IPS-18c (cell line): Measurements from ENCODE around the gene PEPD.
"Not testable (repeated sequence)": the region's sequence is repeated elsewhere in the genome, so short reads cannot be mapped to it uniquely, and the experiment has no call there.

Experiments
- H3K4me3 ChIP-seq: 2 replicates; pipeline ENCODE4 v1.7.0; 2013; ENCODE audit warnings: low read depth, mild to moderate bottlenecking, low read length, moderate library complexity; ENCODE audit not compliant: insufficient read depth
- H3K9me3 ChIP-seq: one replicate; pipeline ENCODE4 v1.6.1; 2013; ENCODE audit warnings: mild to moderate bottlenecking, low read length, moderate library complexity; ENCODE audit not compliant: control insufficient read depth, insufficient read depth

PEPD gene

GRCh38 chr19:33521480-33522370 lies at the start of gene PEPD:
TSS of gene PEPD (minus strand) at chr19:33521791. CDS start at chr19:33521760, 31 bp downstream.
- Histone ChIP-seq H3K9me3 (no peaks in the 10 kb centered on the region), H3K4me3 (peak within 1 kb of the TSS; percentile 89)

GRCh38 chr19:33569821-33570220 lies 48.2 kb upstream of the PEPD start:
- Histone ChIP-seq H3K4me3 (no peak overlapping the region), H3K9me3 (no peaks in the 10 kb centered on the region)

- Histone ChIP-seq H3K4me3 (no peak overlapping the region), H3K9me3 (no peaks in the 10 kb centered on the region)
Observed at GRCh38 chr19:33568706-33569105, 47.1 kb upstream of the PEPD start.

GRCh38 chr19:33564836-33565338 lies 43.3 kb upstream of the PEPD start:
- Histone ChIP-seq H3K9me3 (no peaks in the 10 kb centered on the region), H3K4me3 (no peak overlapping the region)

- Histone ChIP-seq H3K4me3 (no peak overlapping the region), H3K9me3 (no peaks in the 10 kb centered on the region)
Observed at GRCh38 chr19:33562636-33563035, 41.0 kb upstream of the PEPD start.

GRCh38 chr19:33561666-33562065 lies 40.1 kb upstream of the PEPD start:
- H3K9me3 ChIP-seq, H3K4me3 ChIP-seq: not testable (repeated sequence)

GRCh38 chr19:33561261-33561660 lies 39.7 kb upstream of the PEPD start:
- no peak overlapping the region for H3K4me3 ChIP-seq
- H3K9me3 ChIP-seq = no peaks in the 10 kb centered on the region

- Histone ChIP-seq H3K9me3 (no peaks in the 10 kb centered on the region), H3K4me3 (no peak overlapping the region)
Observed at GRCh38 chr19:33559996-33560395, 38.4 kb upstream of the PEPD start.

GRCh38 chr19:33558856-33559255 lies 37.3 kb upstream of the PEPD start:
- Histone ChIP-seq H3K9me3 (no peaks in the 10 kb centered on the region), H3K4me3 (no peak overlapping the region)

GRCh38 chr19:33558151-33558550 lies 36.6 kb upstream of the PEPD start:
- no peaks in the 10 kb centered on the region for H3K9me3 ChIP-seq
- H3K4me3 ChIP-seq = no peak overlapping the region

GRCh38 chr19:33557720-33558119 lies 36.1 kb upstream of the PEPD start:
- Histone ChIP-seq H3K4me3 (no peak overlapping the region), H3K9me3 (no peaks in the 10 kb centered on the region)

- Histone ChIP-seq H3K4me3 (no peak overlapping the region), H3K9me3 (no peaks in the 10 kb centered on the region)
Observed at GRCh38 chr19:33557196-33557595, 35.6 kb upstream of the PEPD start.

- H3K9me3 ChIP-seq = no peaks in the 10 kb centered on the region
- H3K4me3 ChIP-seq = no peak overlapping the region
Observed at GRCh38 chr19:33556261-33556660, 34.7 kb upstream of the PEPD start.

GRCh38 chr19:33555726-33556125 lies 34.1 kb upstream of the PEPD start:
- not testable (repeated sequence) for H3K4me3 ChIP-seq, H3K9me3 ChIP-seq

GRCh38 chr19:33554821-33555220 lies 33.2 kb upstream of the PEPD start:
- Histone ChIP-seq H3K4me3 (no peak overlapping the region), H3K9me3 (no peaks in the 10 kb centered on the region)

GRCh38 chr19:33554391-33554790 lies 32.8 kb upstream of the PEPD start:
- H3K4me3 ChIP-seq = no peak overlapping the region
- H3K9me3 ChIP-seq = no peaks in the 10 kb centered on the region

- Histone ChIP-seq H3K4me3 (no peak overlapping the region), H3K9me3 (no peaks in the 10 kb centered on the region)
Observed at GRCh38 chr19:33553530-33554310, 32.1 kb upstream of the PEPD start.

- H3K4me3 ChIP-seq = no peak overlapping the region
- no peaks in the 10 kb centered on the region for H3K9me3 ChIP-seq
Observed at GRCh38 chr19:33552928-33553279, 31.3 kb upstream of the PEPD start.
